ENCODE data around the gene SH3BP2.

DNA sequence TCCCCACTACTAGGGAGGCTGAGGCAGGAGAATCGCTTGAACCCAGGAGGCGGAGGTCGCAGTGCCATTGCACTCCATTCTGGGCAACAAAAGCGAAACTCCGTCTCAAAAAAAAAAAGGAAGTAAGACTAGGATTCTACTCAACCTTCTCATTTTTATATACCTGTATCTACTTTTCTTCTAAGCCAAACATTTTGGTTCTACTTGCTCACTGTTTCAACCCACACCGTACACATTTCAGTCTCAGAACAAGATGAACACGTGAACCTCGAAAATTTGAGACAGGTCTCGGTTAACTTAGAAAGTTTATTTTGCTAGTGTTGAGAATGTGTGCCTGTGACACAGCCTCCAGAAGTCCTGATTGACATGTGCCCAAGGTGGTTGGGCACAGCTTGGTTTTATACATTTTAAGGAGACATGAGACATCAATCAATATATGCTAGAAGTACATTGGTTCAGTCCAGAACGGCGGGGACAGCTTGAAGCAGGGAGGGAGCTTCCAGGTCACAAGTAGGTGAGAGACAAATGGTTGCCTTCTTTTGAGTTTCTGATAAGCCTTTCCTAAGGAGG lies 54.5 kb downstream of the SH3BP2 start:
- TF ChIP-seq, protein P1, sequence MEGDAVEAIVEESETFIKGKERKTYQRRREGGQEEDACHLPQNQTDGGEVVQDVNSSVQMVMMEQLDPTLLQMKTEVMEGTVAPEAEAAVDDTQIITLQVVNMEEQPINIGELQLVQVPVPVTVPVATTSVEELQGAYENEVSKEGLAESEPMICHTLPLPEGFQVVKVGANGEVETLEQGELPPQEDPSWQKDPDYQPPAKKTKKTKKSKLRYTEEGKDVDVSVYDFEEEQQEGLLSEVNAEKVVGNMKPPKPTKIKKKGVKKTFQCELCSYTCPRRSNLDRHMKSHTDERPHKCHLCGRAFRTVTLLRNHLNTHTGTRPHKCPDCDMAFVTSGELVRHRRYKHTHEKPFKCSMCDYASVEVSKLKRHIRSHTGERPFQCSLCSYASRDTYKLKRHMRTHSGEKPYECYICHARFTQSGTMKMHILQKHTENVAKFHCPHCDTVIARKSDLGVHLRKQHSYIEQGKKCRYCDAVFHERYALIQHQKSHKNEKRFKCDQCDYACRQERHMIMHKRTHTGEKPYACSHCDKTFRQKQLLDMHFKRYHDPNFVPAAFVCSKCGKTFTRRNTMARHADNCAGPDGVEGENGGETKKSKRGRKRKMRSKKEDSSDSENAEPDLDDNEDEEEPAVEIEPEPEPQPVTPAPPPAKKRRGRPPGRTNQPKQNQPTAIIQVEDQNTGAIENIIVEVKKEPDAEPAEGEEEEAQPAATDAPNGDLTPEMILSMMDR (IDR thresholded peaks at IDR 0.05 in 8 of 11, conservative IDR thresholded peaks at IDR 0.05 in 3 of 11) = no peak
- no peak for TF ChIP-seq POLR2A (IDR thresholded peaks at IDR 0.05)
